ENCODE data around the gene HELZ.

DNA sequence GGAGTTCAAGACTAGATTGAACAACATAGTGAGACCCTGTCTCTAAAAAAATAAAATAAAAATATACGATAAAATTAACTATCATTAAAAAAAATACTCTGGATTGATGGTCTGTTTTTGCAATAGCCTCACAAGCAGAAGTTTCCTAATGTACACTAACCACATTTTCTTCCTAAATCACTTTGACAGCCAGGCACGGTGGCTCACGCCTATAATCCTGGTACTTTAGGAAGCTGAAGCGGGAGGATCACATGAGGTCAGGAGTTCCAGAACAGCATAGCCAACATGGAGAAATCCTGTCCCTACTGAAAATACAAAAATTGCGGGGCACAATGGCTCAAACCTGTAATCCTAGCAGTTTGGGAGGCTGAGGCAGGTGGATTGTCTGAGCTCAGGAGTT, 64.7 kb downstream of the HELZ start:
- TF ChIP-seq, protein P1, sequence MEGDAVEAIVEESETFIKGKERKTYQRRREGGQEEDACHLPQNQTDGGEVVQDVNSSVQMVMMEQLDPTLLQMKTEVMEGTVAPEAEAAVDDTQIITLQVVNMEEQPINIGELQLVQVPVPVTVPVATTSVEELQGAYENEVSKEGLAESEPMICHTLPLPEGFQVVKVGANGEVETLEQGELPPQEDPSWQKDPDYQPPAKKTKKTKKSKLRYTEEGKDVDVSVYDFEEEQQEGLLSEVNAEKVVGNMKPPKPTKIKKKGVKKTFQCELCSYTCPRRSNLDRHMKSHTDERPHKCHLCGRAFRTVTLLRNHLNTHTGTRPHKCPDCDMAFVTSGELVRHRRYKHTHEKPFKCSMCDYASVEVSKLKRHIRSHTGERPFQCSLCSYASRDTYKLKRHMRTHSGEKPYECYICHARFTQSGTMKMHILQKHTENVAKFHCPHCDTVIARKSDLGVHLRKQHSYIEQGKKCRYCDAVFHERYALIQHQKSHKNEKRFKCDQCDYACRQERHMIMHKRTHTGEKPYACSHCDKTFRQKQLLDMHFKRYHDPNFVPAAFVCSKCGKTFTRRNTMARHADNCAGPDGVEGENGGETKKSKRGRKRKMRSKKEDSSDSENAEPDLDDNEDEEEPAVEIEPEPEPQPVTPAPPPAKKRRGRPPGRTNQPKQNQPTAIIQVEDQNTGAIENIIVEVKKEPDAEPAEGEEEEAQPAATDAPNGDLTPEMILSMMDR (conservative IDR thresholded peaks at IDR 0.05; ENCODE audit: low read depth, low read length) = no peak
- TF ChIP-seq EZH2 (IDR thresholded peaks at IDR 0.05; ENCODE audit: low read length, unreplicated experiment) (no peak), EZH2phosphoT487 (IDR thresholded peaks at IDR 0.05; ENCODE audit: borderline replicate concordance, low read length) (no peak)

Data from PC-3 (cell line).